B cell (primary cell): Measurements from ENCODE around the gene CTIF. TPM values are rescaled to one million over a fixed set of nuclear protein-coding genes. Genes with fewer than 3 reads are reported as not detected.

ENCODE experiments used
- ATAC-seq: fragments of 200-7000 bp; cut with Tn5 transposase; one replicate; pipeline ENCODE4 v1.10.0; 2021; ENCODE audit warnings: low read depth, mild to moderate bottlenecking, moderate number of reproducible peaks, moderate library complexity
- CTCF ChIA-PET: fragments of 350-600 bp; sonication (Branson Sonifier 250); formaldehyde crosslinking; loops from one replicate; lab custom pipeline; 2021; ENCODE audit warnings: antibody characterized with exemption, inconsistent platforms; lab: Charles Lee
- POLR2A ChIA-PET: fragments of 350-600 bp; sonication (Branson Sonifier 250); formaldehyde crosslinking; loops from one replicate; lab custom pipeline; 2021; ENCODE audit warnings: antibody characterized with exemption; lab: Charles Lee
- DNase-seq: peaks from one replicate; pipeline ENCODE4 v3.0.0; 2013
- H2AFZ ChIP-seq: 2 replicates; pipeline ENCODE4 v1.6.1; 2012; ENCODE audit warnings: mild to moderate bottlenecking, low read depth, low read length; ENCODE audit not compliant: insufficient read depth, poor library complexity, severe bottlenecking
- H3K27ac ChIP-seq, 2 donors: 1 replicate in 1 of 2; 2 replicates in 1 of 2; pipeline ENCODE4 v1.5.1; 2012 to 2013; ENCODE audit warnings: low read length in 2 of 2, mild to moderate bottlenecking in 2 of 2, moderate library complexity in 1 of 2
- H3K27me3 ChIP-seq, 4 experiments: fragments of 200-600 bp in 1 of 4; sonication (generic) in 1 of 4; replicated peaks in 1 of 4; 1 replicate in 2 of 4; 2 replicates in 2 of 4; pipeline versions ENCODE4 v1.6.1 to v1.7.0; 2013 to 2016; ENCODE audit warnings: low read length in 3 of 4, mild to moderate bottlenecking in 2 of 4, mixed read lengths in 1 of 4, moderate library complexity in 1 of 4; ENCODE audit not compliant: insufficient read depth in 4 of 4, control insufficient read depth in 3 of 4; ENCODE audit errors: control extremely low read depth in 1 of 4
- H3K36me3 ChIP-seq, 2 experiments: replicated peaks in 1 of 2; 1 replicate in 1 of 2; 2 replicates in 1 of 2; pipeline versions ENCODE4 v1.6.1 to v1.7.1; 2013; ENCODE audit warnings: low read length in 1 of 2; ENCODE audit not compliant: insufficient read depth in 2 of 2, control insufficient read depth in 1 of 2; ENCODE audit errors: control extremely low read depth in 1 of 2, extremely low read depth in 1 of 2
- H3K4me1 ChIP-seq, 2 donors: fragments of 200-600 bp in 1 of 2; sonication (generic) in 1 of 2; 1 replicate in 1 of 2; 2 replicates in 1 of 2; pipeline versions ENCODE4 v1.5.1 to v1.6.1; 2013 to 2017; ENCODE audit warnings: low read length in 2 of 2; ENCODE audit not compliant: control insufficient read depth in 2 of 2, insufficient read depth in 2 of 2
- H3K4me2 ChIP-seq: replicated peaks from 2 replicates; pipeline ENCODE3; 2012; ENCODE audit warnings: mild to moderate bottlenecking, low read depth, low read length; ENCODE audit not compliant: poor library complexity, severe bottlenecking
- H3K4me3 ChIP-seq, 5 experiments: fragments of 200-600 bp in 1 of 5; sonication (generic) in 1 of 5; 1 replicate in 3 of 5; 2 replicates in 2 of 5; pipeline versions ENCODE4 v1.5.1 to v1.7.0; 2011 to 2016; ENCODE audit warnings: low read length in 4 of 5, mild to moderate bottlenecking in 4 of 5, low read depth in 2 of 5, control low read depth in 1 of 5, moderate library complexity in 1 of 5; ENCODE audit not compliant: insufficient read depth in 1 of 5; ENCODE audit errors: control extremely low read depth in 1 of 5, extremely low read depth in 1 of 5
- H3K79me2 ChIP-seq: fragments of 200-600 bp; sonication (generic); one replicate; pipeline ENCODE4 v1.6.0; 2016; ENCODE audit warnings: low read length; ENCODE audit not compliant: control insufficient read depth, insufficient read depth
- H3K9ac ChIP-seq: fragments of 200-600 bp; sonication (generic); 2 replicates; pipeline ENCODE4 v1.6.1; 2017; ENCODE audit warnings: mild to moderate bottlenecking, low read length, moderate library complexity
- H3K9me3 ChIP-seq, 3 donors: one replicate each; pipeline versions ENCODE4 v1.6.1 to v1.7.1; 2013; ENCODE audit warnings: low read length in 2 of 3; ENCODE audit not compliant: control insufficient read depth in 2 of 3, insufficient read depth in 1 of 3; ENCODE audit errors: control extremely low read depth in 1 of 3
- H4K20me1 ChIP-seq: 2 replicates; pipeline ENCODE4 v1.6.0; 2012; ENCODE audit warnings: mild to moderate bottlenecking, low read length; ENCODE audit not compliant: insufficient read depth, control insufficient read depth, poor library complexity, severe bottlenecking
- H3K27ac Mint-ChIP-seq: one replicate; pipeline ENCODE4 v1.8.0; 2021; ENCODE audit warnings: mixed read lengths
- H3K27me3 Mint-ChIP-seq: one replicate; pipeline ENCODE4 v1.8.0; 2021; ENCODE audit warnings: mixed read lengths
- H3K4me1 Mint-ChIP-seq: one replicate; pipeline ENCODE4 v1.8.0; 2021; ENCODE audit warnings: mixed read lengths
- H3K4me3 Mint-ChIP-seq: one replicate; pipeline ENCODE4 v1.8.0; 2021; ENCODE audit warnings: mixed read lengths
- H3K9me3 Mint-ChIP-seq: one replicate; pipeline ENCODE4 v1.8.0; 2022; ENCODE audit warnings: mixed read lengths; ENCODE audit not compliant: insufficient read depth
- CTCF ChIP-seq: fragments of 200-600 bp; IDR thresholded peaks from one replicate; pipeline ENCODE4 v1.8.0; 2022; ENCODE audit warnings: antibody characterized with exemption, mild to moderate bottlenecking
- EZH2 ChIP-seq: IDR thresholded peaks from 2 replicates; pipeline ENCODE4 v1.6.1; 2012; ENCODE audit warnings: borderline replicate concordance, low read depth, mild to moderate bottlenecking, moderate library complexity, low read length; ENCODE audit not compliant: insufficient read depth, poor library complexity, severe bottlenecking
- WGBS: methylation state at CpG from one replicate; pipeline ENCODE4 v1.1.5; 2013; ENCODE audit warnings: missing lambda C conversion rate; ENCODE audit not compliant: insufficient coverage; 5-methylcytosine and 5-hydroxymethylcytosine counted together
- intact Hi-C: fragments of 100-400 bp; cut with micrococcal nuclease; formaldehyde crosslinking; loops from one replicate; pipeline ENCODE4 v1.10.0; 2022
- polyA plus RNA-seq: library from polyadenylated mRNA; depleted of rRNA; stranded (reverse); fragments of >200 nt; gene quantifications from 2 replicates; pipeline ENCODE4 v1.2.3, GENCODE V29; 2012
- total RNA-seq, 2 donors: library from RNA; stranded (reverse); fragments of 120-200 nt in 1 of 2; gene quantifications; 1 replicate in 1 of 2; 2 replicates in 1 of 2; pipeline versions ENCODE4 v1.2.3 to v1.2.4, GENCODE V29; 2013 to 2022

Gene CTIF
- total and polyA plus RNA-seq, 2 donors (not counting 1 experiment from before 2014, with no cell fraction given): 3.6 to 16.2 TPM

DNA sequence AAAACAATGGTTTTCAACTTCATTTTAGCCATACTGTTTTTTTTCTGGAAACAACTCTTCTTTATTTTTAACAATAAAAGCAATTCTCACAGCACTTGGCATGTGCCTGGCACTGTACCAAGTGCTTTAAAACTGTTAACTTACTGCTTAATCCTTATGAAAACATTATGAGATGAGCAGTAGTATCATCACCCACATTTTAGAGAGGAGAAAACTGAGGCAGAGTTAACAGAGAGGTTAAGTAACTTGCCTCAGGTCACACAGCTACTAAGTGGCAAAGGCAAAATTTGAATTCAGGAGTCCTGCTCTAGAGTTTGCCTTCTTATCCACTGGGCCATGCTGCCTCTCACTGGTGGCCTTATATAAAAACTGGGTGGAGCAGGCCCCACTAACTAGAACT, 23.2 kb downstream of the CTIF start:
- no peaks in the 10 kb centered on the region for H3K4me1 ChIP-seq
- no peak for DNase-seq
- no peak overlapping the region for H3K27ac ChIP-seq
- Mint-ChIP-seq H3K4me1 (no peaks in the 10 kb centered on the region), H3K27me3 (no peaks in the 10 kb centered on the region), H3K27ac (no peak overlapping the region), H3K4me3 (no peak overlapping the region), H3K9me3 (peaks cover 6% of the 10 kb centered on the region)
- intact Hi-C loops: no loop called here
- H3K36me3 ChIP-seq: no peaks in the 10 kb centered on the region
- no peak overlapping the region for H3K9ac ChIP-seq
- H3K9me3 ChIP-seq: peaks cover 0 to 12% (median 5%) of the 10 kb centered on the region in 3 donors
- H3K79me2 ChIP-seq: no peaks in the 10 kb centered on the region
- H3K27me3 ChIP-seq: no peaks in the 10 kb centered on the region
- H2AFZ ChIP-seq: no peak overlapping the region
- H3K4me2 ChIP-seq: no peak overlapping the region
- H3K4me3 ChIP-seq: no peak overlapping the region
- ChIA-PET POLR2A (no interaction called here), CTCF (no interaction called here)
- TF ChIP-seq EZH2 (no peak), CTCF (no peak)
- no peak for ATAC-seq
- no peaks in the 10 kb centered on the region for H4K20me1 ChIP-seq

DNA sequence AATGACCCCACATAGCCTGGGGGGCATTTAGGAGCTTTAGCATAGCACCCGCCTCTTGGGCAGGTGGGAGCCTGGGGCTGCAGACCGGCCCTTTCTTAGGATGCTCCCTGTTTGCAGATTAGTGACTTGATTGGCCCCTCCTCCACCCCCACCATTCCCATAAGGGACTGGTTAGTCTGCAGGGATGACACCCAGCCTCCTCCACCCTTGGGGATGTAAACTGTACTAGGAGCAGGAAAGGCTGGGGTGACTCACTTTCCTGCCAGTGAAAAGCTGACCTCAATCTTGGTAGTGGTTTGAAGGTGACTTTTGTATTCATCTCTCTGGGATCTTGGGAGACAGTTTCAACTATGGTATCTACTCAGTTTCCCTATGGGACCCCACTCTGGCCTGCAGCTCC, 24.2 kb downstream of the CTIF start:
- WGBS: 100% methylated on average over 1 of the region's 2 CpGs
- ATAC-seq (no peak), DNase-seq (no peak)
- peaks cover 0 to 12% (median 5%) of the 10 kb centered on the region in 3 donors for H3K9me3 ChIP-seq
- TF ChIP-seq CTCF (no peak), EZH2 (no peak)
- no peak overlapping the region for H3K4me3 ChIP-seq
- peaks cover 6% of the 10 kb centered on the region for H3K9me3 Mint-ChIP-seq
- H2AFZ ChIP-seq: no peak overlapping the region
- no peaks in the 10 kb centered on the region for H3K27me3 ChIP-seq
- POLR2A ChIA-PET: no interaction called here
- no peak overlapping the region for H3K9ac ChIP-seq
- no peak overlapping the region for H3K27ac ChIP-seq
- no peak overlapping the region for H3K27ac Mint-ChIP-seq
- H3K4me1 ChIP-seq: no peaks in the 10 kb centered on the region
- no peaks in the 10 kb centered on the region for H3K79me2 ChIP-seq
- H3K4me3 Mint-ChIP-seq: no peak overlapping the region
- intact Hi-C loops: no loop called here
- CTCF ChIA-PET: interaction anchor here (0.6 kb wide), 1 partner anchor 963 kb away, joined by 3 read pairs; no protein-coding TSS in a partner anchor
- H3K4me2 ChIP-seq: no peak overlapping the region
- H3K27me3 Mint-ChIP-seq: no peaks in the 10 kb centered on the region
- no peaks in the 10 kb centered on the region for H3K4me1 Mint-ChIP-seq
- no peaks in the 10 kb centered on the region for H3K36me3 ChIP-seq
- no peaks in the 10 kb centered on the region for H4K20me1 ChIP-seq
